Measurements from ENCODE around the gene ELL2.
A peak's percentile ranks its signal among the peaks of the same experiment; 100 is the strongest.

Gene ELL2

GRCh38 chr5:95904827-95905226 lies 56.8 kb downstream of the ELL2 start:
- DNase-seq: no peak

GRCh38 chr5:95903838-95904237 lies 57.8 kb downstream of the ELL2 start:
- no peak for DNase-seq

GRCh38 chr5:95901676-95902627 lies 59.7 kb downstream of the ELL2 start:
- no peak for DNase-seq

GRCh38 chr5:95900383-95900958 lies 61.2 kb downstream of the ELL2 start:
- DNase-seq: peak; percentile 50

GRCh38 chr5:95899829-95900228 lies 61.8 kb downstream of the ELL2 start:
- DNase-seq: no peak

GRCh38 chr5:95899006-95899405 lies 62.6 kb downstream of the ELL2 start:
- DNase-seq: no peak

GRCh38 chr5:95895771-95896170 lies 65.9 kb downstream of the ELL2 start:
- no peak for DNase-seq

- no peak for DNase-seq
Observed at GRCh38 chr5:95895251-95895650, 66.4 kb downstream of the ELL2 start.

- DNase-seq: no peak
Observed at GRCh38 chr5:95892784-95893354, 68.8 kb downstream of the ELL2 start.

- DNase-seq: no peak
Observed at GRCh38 chr5:95891499-95891898, 70.2 kb downstream of the ELL2 start.

GRCh38 chr5:95889076-95889475 lies 72.6 kb downstream of the ELL2 start:
- no peak for DNase-seq

GRCh38 chr5:95887977-95888376 lies 73.7 kb downstream of the ELL2 start:
- DNase-seq: no peak

GRCh38 chr5:95886340-95887044 lies 75.2 kb downstream of the ELL2 start:
- no peak for DNase-seq

GRCh38 chr5:95884511-95884910 lies 77.1 kb downstream of the ELL2 start:
- DNase-seq: no peak

GRCh38 chr5:95884017-95884325 lies 77.7 kb downstream of the ELL2 start:
- no peak for DNase-seq

GRCh38 chr5:95883185-95884016 lies 78.2 kb downstream of the ELL2 start:
- DNase-seq: no peak

GRCh38 chr5:95881833-95882232 lies 79.8 kb downstream of the ELL2 start:
- no peak for DNase-seq

GRCh38 chr5:95880081-95880926 lies 81.3 kb downstream of the ELL2 start:
- no peak for DNase-seq

- DNase-seq: no peak
Observed at GRCh38 chr5:95879661-95880060, 82.0 kb downstream of the ELL2 start.

- DNase-seq: no peak
Observed at GRCh38 chr5:95878417-95879323, 83.0 kb downstream of the ELL2 start.

GRCh38 chr5:95876782-95877181 lies 84.9 kb downstream of the ELL2 start:
- DNase-seq: no peak
